ENCODE data around the gene PRDM16.

Gene PRDM16

DNA sequence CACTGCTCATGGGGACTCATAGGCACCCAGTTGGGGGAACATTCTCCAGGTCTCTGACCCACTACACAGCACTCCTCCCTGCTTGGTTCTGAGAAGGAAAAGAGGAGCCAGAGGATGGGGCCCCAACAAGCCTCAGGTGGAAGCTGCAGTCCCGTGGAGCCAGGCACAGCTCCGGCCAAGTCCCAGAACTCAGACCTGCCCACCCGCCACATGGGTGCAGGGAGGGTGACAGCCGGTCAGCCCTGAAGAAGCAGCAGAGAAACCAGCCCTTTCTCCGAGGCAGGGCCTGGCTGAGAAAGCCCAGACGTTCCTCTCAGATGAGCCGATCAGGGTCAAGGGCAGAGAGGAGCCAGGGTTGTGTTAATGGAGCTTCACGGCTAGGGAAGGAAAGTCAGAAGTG lies 106.5 kb downstream of the PRDM16 start:
- H3K9me3 Mint-ChIP-seq, result no peaks in the 10 kb centered on the region
- H3K4me1 Mint-ChIP-seq (ENCODE audit: low read depth), result peaks cover 27% of the 10 kb centered on the region
- no peak overlapping the region for H3K27ac Mint-ChIP-seq
- peaks cover 25% of the 10 kb centered on the region for H3K27me3 Mint-ChIP-seq
- H3K4me3 Mint-ChIP-seq, result no peak overlapping the region
- intact Hi-C loops (cut with micrococcal nuclease), result no loop called here
- no peaks in the 10 kb centered on the region for H3K36me3 Mint-ChIP-seq (ENCODE audit: low read depth)

DNA sequence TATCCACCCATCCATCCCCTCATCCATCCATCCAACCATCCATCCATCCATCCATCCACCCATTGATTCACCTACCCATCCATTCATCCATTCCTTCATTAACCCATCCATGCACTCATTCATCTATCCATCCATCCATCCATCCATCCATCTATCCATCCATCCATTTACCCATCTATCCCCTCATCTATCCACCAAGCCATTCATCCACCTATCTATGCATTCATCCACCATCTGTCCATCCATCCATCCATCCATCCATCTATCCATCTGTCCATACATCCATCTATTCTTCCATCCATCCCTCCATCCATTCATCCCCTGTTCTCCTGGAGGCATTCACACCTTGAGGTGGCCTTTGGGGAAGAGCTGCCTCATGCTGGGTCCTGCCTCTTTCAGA lies 107.0 kb downstream of the PRDM16 start:
- H3K27me3 Mint-ChIP-seq, result peaks cover 25% of the 10 kb centered on the region

DNA sequence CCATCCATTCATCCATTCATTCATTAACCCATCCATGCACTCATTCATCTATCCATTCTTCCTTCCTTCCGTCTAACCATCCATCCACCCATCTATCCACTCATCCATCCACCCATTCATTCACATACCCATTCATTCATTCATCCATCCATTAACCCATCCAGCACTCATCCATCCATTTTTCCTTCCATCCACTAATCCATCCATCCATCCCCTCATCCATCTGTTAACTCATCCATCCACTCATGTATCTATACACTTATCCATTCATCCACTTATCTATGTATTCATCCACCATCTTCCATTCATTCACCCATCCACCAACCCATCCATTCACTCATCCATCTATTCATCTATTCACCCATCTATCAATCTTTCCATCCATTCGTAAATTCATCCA lies 107.8 kb downstream of the PRDM16 start:
- Mint-ChIP-seq H3K36me3 (ENCODE audit: low read depth) (no peaks in the 10 kb centered on the region), H3K9me3 (no peaks in the 10 kb centered on the region)

More for the DNA sequence above, 107.0 kb downstream of the PRDM16 start:
- H3K36me3 Mint-ChIP-seq (ENCODE audit: low read depth), result no peaks in the 10 kb centered on the region
- intact Hi-C loops (cut with micrococcal nuclease), result no loop called here
- no peak overlapping the region for H3K27ac Mint-ChIP-seq
- H3K9me3 Mint-ChIP-seq, result no peaks in the 10 kb centered on the region
- H3K4me3 Mint-ChIP-seq, result no peak overlapping the region
- H3K4me1 Mint-ChIP-seq (ENCODE audit: low read depth), result peaks cover 21% of the 10 kb centered on the region

DNA sequence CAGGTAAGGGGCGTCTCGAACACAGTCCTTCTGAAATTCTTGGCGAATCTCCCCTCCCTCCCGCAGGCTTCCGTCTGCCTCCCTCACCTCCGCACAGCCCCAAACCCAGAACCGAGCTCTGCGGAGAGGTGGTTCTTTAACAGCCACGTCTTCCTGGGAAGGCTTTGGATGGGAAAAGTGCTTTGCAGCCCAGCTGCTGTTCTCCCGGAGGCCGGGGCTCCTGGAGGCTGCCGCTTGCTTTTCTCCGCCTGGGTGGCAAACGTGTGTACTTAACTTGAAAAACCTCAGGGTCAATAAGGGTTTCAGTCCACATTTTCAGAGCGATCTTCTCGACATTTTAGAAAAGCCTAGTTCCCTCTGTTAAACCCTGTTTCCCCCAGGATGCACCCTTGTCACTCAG lies 109.3 kb downstream of the PRDM16 start:
- no peak overlapping the region for H3K27ac Mint-ChIP-seq
- no peaks in the 10 kb centered on the region for H3K36me3 Mint-ChIP-seq (ENCODE audit: low read depth)
- H3K9me3 Mint-ChIP-seq, result no peaks in the 10 kb centered on the region
- no peak overlapping the region for H3K4me3 Mint-ChIP-seq
- intact Hi-C loops (cut with micrococcal nuclease), result no loop called here
- peaks cover 15% of the 10 kb centered on the region for H3K4me1 Mint-ChIP-seq (ENCODE audit: low read depth)
- H3K27me3 Mint-ChIP-seq, result peaks cover 15% of the 10 kb centered on the region

More for the DNA sequence above, 107.8 kb downstream of the PRDM16 start:
- H3K4me3 Mint-ChIP-seq, result no peak overlapping the region
- H3K4me1 Mint-ChIP-seq (ENCODE audit: low read depth), result peaks cover 15% of the 10 kb centered on the region
- H3K27ac Mint-ChIP-seq, result no peak overlapping the region
- peaks cover 25% of the 10 kb centered on the region for H3K27me3 Mint-ChIP-seq
- intact Hi-C loops (cut with micrococcal nuclease), result no loop called here

DNA sequence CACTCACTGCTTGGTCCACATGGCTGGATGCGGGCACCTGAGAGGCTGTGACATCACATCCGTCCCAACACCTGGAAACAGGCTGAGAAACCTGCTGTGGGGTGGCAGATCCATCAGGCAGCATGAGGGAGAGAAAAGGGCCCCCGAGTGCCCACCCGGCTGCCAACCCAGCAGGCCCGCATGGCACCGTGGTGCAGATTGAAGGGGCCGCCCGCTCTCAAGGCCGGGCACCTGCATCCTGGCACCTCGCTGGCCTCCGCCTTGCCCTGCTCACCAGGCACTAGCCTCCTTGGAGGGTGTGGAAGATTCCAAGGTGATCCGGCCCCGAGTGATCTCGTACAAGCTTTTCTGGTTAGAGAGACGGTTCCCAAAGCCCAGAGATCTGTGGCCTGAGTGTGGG lies 110.5 kb downstream of the PRDM16 start:
- no peak overlapping the region for H3K27ac Mint-ChIP-seq
- peaks cover 8% of the 10 kb centered on the region for H3K27me3 Mint-ChIP-seq
- no peaks in the 10 kb centered on the region for H3K36me3 Mint-ChIP-seq (ENCODE audit: low read depth)
- H3K4me1 Mint-ChIP-seq (ENCODE audit: low read depth), result peaks cover 11% of the 10 kb centered on the region
- no peak overlapping the region for H3K4me3 Mint-ChIP-seq
- intact Hi-C loops (cut with micrococcal nuclease), result no loop called here
- no peaks in the 10 kb centered on the region for H3K9me3 Mint-ChIP-seq

DNA sequence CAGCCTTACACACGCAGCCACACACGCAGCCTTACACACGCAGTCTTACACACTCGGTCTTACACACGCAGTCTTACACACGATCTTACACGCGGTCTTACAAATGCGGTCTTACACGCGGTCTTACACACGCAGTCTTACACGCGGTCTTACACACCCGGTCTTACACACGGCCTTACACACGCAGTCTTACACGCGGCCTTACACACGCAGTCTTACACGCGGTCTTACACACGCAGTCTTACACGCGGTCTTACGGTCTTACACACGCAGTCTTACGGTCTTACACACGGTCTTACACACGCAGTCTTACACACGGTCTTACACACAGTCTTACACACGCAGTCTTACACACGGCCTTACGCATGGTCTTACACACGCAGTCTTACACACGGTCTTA lies 111.9 kb downstream of the PRDM16 start:
- Mint-ChIP-seq H3K27ac (no peak overlapping the region), H3K36me3 (ENCODE audit: low read depth) (no peaks in the 10 kb centered on the region), H3K4me3 (no peak overlapping the region), H3K27me3 (no peaks in the 10 kb centered on the region), H3K9me3 (no peaks in the 10 kb centered on the region), H3K4me1 (ENCODE audit: low read depth) (no peaks in the 10 kb centered on the region)
- intact Hi-C loops (cut with micrococcal nuclease), result no loop called here

DNA sequence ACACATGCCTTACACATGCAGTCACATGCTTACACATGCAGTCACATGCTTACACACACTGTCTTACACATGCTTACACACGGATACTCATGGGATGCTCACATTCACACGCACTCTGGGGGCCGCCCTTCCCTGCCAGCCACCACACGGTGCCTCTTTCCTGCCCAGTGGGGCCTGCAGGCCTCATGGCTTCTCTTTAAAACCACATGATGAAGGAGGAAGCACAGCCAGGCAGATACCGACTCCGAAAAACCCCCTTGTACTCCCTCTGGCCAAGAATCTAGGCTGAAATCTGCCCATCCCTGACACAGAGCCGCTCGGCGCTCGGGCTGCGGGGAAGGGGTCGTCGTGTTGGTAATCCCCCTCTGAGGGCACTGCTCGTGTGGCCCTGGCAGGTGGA lies 113.0 kb downstream of the PRDM16 start:
- no peak overlapping the region for H3K27ac Mint-ChIP-seq
- H3K27me3 Mint-ChIP-seq, result peaks cover 2% of the 10 kb centered on the region
- H3K36me3 Mint-ChIP-seq (ENCODE audit: low read depth), result no peaks in the 10 kb centered on the region
- no peaks in the 10 kb centered on the region for H3K4me1 Mint-ChIP-seq (ENCODE audit: low read depth)
- H3K4me3 Mint-ChIP-seq, result no peak overlapping the region
- intact Hi-C loops (cut with micrococcal nuclease), result no loop called here
- no peaks in the 10 kb centered on the region for H3K9me3 Mint-ChIP-seq

DNA sequence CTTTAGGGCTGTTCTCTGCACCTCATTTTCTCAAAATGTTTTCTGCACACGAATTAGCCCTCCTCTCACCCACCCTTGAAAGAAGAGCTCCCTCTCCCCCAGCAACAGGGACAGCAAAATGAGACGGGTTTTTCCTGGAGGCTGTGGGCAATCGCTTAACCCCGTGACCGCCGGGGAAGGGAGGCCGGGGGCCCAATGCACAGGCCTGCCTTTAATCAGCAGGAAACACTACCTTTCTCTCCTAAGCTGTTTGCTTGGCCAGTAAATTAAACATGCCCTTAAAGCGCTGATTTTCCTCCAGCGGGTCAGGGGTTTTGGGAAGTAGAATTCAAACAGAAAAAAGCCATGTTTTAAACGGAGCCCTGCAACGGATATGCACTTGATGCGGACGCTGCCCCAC lies 114.4 kb downstream of the PRDM16 start:
- H3K27ac Mint-ChIP-seq, result no peak overlapping the region
- no peak overlapping the region for H3K4me3 Mint-ChIP-seq
- H3K36me3 Mint-ChIP-seq (ENCODE audit: low read depth), result no peaks in the 10 kb centered on the region
- intact Hi-C loops (cut with micrococcal nuclease), result no loop called here
- H3K9me3 Mint-ChIP-seq, result no peaks in the 10 kb centered on the region
- H3K4me1 Mint-ChIP-seq (ENCODE audit: low read depth), result peaks cover under 1% of the 10 kb centered on the region
- H3K27me3 Mint-ChIP-seq, result peaks cover 10% of the 10 kb centered on the region

DNA sequence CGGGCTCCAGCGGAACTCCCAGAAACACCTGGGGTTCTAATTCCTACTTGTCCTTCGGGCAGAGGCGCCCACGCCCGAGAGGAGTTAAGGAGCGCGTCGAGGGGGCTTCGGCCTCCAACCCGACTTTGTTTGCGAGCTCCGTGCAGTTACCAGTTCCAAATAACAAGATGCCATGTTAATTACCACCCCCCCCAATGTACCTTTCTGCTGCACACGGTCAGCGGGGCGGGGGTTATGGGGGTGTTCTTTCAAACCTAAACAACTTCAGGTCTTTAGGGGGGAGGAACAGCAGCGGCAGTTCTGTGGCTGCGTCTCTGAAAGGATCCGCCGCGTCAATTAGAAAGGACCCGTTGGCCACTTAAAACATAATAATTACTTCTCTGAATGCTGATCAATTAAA lies 114.8 kb downstream of the PRDM16 start:
- Mint-ChIP-seq H3K36me3 (ENCODE audit: low read depth) (no peaks in the 10 kb centered on the region), H3K4me1 (ENCODE audit: low read depth) (peaks cover 5% of the 10 kb centered on the region), H3K27me3 (peaks cover 14% of the 10 kb centered on the region), H3K4me3 (no peak overlapping the region), H3K27ac (no peak overlapping the region), H3K9me3 (no peaks in the 10 kb centered on the region)
- intact Hi-C loops (cut with micrococcal nuclease), result no loop called here

DNA sequence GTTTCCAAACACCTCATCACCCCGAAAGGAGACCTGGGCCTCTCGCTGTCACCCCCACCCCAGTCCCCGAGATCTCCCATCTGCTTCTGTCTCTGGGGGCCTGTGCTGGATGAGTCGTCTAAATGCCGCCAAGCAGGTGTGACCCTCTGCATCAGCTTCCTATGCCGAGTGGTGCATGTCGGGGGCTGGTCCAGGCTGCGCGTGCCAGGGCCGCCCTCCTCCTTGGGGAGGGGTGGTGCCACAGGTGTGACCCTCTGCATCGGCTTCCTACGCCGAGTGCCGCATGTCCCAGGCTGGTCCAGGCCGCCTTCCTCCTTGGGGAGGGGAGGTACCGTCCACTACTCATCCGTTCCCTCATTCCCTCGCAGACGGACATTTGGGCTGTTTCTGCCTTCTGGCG lies 115.7 kb downstream of the PRDM16 start:
- intact Hi-C loops (cut with micrococcal nuclease), result no loop called here
- Mint-ChIP-seq H3K27ac (no peak overlapping the region), H3K36me3 (ENCODE audit: low read depth) (no peaks in the 10 kb centered on the region), H3K4me1 (ENCODE audit: low read depth) (peaks cover 8% of the 10 kb centered on the region), H3K9me3 (no peaks in the 10 kb centered on the region), H3K4me3 (no peak overlapping the region), H3K27me3 (peaks cover 18% of the 10 kb centered on the region)

DNA sequence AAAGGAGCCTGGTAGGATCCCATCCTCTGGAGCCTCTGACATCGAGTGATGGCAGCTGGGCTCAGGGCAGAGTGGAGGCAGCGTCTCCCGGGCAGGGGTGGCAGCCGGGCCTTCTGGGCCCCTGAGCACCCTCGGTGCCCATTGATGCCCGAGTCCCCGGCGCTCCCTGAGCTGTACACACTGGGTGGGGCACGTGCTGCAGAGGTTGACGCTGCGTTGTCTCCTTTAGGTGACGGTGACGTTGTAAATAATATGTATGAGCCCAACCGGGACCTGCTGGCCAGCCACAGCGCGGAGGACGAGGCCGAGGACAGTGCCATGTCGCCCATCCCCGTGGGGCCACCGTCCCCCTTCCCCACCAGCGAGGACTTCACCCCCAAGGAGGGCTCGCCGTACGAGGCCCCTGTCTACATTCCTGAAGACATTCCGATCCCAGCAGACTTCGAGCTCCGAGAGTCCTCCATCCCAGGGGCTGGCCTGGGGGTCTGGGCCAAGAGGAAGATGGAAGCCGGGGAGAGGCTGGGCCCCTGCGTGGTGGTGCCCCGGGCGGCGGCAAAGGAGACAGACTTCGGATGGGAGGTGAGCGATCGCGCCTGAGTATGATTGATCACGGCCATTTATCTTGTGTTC lies 117.0 kb downstream of the PRDM16 start:
- H3K4me1 Mint-ChIP-seq (ENCODE audit: low read depth), result peaks cover 8% of the 10 kb centered on the region
- intact Hi-C loops (cut with micrococcal nuclease), result no loop called here
- no peaks in the 10 kb centered on the region for H3K36me3 Mint-ChIP-seq (ENCODE audit: low read depth)
- H3K27ac Mint-ChIP-seq, result no peak overlapping the region
- H3K9me3 Mint-ChIP-seq, result no peaks in the 10 kb centered on the region
- H3K4me3 Mint-ChIP-seq, result no peak overlapping the region
- H3K27me3 Mint-ChIP-seq, result peaks cover 18% of the 10 kb centered on the region

DNA sequence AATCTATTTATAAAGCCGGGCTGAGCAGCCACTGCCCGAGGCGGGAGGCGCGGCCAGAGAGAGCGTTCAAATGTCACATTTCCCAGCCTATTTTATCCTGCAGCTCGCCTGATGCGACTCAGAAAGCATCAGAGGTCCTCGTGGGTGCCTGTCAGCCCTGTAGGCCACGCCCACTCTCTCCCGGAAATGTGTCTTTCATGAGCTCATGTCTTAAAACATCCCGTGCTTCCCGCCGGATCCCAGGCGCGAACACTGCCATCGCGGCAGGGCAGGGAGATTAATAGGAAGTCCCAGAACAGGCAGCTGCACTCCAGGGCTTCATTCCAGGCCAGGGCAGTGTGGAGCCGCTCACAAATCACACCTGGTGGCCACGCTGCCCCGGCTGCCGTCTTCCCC lies 117.5 kb downstream of the PRDM16 start:
- H3K4me1 Mint-ChIP-seq (ENCODE audit: low read depth), result peaks cover 8% of the 10 kb centered on the region
- H3K27me3 Mint-ChIP-seq, result peaks cover 18% of the 10 kb centered on the region

DNA sequence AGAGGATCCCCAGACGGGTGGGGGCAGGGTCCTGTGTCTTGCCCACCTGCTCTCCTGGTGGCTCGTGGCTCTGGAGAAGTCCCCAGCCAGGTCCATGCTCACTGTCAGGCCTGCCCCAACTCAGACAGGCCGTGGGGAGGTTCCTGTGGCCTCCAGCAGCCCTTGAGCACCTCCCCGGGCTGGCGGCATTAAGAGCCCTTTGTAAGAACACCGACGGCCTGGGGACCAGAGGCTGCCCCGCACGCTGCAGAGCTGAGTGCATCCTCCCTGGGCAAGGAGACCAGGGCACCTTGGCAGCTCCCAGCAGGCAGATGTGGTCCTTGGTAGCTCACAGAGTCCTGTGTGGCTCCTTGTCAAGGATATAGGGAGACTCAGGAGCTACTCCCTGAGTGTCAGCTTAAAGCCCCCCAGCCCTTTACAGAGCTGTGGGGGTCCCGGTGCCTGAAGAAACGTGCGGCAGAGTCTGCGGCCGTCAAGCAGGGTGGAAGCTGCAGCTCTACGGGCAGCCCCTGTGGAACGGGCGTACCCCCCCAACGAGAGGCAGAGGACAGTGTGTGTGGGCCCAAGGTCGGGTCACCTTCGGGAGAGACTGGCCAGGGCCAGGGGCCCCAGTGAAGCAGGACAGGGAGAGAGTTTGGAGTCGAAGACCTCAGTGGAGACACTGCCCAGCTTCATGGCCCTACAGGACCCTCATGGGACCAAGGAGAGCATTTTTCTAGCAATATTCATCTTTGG lies 118.6 kb downstream of the PRDM16 start:
- H3K27ac Mint-ChIP-seq, result no peak overlapping the region
- intact Hi-C loops (cut with micrococcal nuclease), result no loop called here
- H3K4me1 Mint-ChIP-seq (ENCODE audit: low read depth), result peaks cover 8% of the 10 kb centered on the region
- H3K27me3 Mint-ChIP-seq, result peaks cover 18% of the 10 kb centered on the region
- no peaks in the 10 kb centered on the region for H3K9me3 Mint-ChIP-seq
- H3K36me3 Mint-ChIP-seq (ENCODE audit: low read depth), result no peaks in the 10 kb centered on the region
- no peak overlapping the region for H3K4me3 Mint-ChIP-seq

More for the DNA sequence above, 117.5 kb downstream of the PRDM16 start:
- no peak overlapping the region for H3K27ac Mint-ChIP-seq
- no peak overlapping the region for H3K4me3 Mint-ChIP-seq
- no peaks in the 10 kb centered on the region for H3K36me3 Mint-ChIP-seq (ENCODE audit: low read depth)
- no peaks in the 10 kb centered on the region for H3K9me3 Mint-ChIP-seq
- intact Hi-C loops (cut with micrococcal nuclease), result no loop called here

DNA sequence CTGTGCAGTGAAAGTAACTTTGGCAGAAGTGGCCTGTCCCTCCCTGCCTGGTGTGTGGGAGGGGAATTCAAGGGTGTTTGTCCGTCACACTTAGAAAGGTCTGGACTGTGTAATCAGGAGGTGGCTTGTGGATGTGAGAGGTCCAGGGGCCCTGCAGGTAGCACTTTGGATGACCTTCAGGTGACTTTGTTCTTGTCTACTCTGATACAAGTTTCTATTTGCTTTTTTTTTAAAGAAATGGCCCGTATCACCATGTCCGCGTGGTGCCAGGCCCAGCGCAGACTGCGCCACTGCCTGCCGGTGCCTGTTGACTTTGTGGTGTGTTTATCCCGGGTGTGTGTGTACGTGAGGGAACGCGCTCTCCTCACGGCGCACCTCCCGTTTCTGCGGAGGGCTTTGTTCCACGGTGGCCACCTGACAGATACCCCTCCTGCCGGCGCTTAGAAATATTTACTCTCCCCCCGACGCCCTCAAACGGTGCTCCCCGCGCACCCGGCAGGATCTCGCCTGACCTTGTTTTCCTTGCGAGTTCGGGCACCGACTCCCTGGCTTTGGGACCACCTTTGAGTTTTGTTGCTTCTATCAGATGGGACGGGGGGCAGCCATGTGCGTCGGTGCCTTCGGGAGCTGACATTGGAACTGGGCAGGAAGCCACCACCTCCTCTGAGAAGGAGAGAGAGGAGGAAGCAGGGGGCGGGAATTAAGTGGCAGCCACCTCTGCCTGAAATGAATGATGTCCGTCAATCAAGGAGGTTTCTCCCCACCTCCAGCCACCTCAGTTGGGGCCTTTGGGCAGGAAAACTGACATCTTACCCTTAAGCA lies 119.4 kb downstream of the PRDM16 start:
- Mint-ChIP-seq H3K9me3 (no peaks in the 10 kb centered on the region), H3K4me3 (no peak overlapping the region), H3K4me1 (ENCODE audit: low read depth) (peaks cover 8% of the 10 kb centered on the region), H3K27ac (no peak overlapping the region), H3K36me3 (ENCODE audit: low read depth) (no peaks in the 10 kb centered on the region), H3K27me3 (peaks cover 18% of the 10 kb centered on the region)
- intact Hi-C loops (cut with micrococcal nuclease), result no loop called here

Data from dendritic cell treated with granulocyte-macrophage colony-stimulating factor and Interleukin-4, amounts not matched to agents 40 ng/mL and 50 ng/mL, for 4 days (primary cell).